ENCODE results near the gene ZNF423.

GRCh38 chr16:49712106-49712505 lies 143.8 kb downstream of the ZNF423 start:
- no peak for TF ChIP-seq POLR2A (IDR thresholded peaks at IDR 0.05)
- TF ChIP-seq, protein P1, sequence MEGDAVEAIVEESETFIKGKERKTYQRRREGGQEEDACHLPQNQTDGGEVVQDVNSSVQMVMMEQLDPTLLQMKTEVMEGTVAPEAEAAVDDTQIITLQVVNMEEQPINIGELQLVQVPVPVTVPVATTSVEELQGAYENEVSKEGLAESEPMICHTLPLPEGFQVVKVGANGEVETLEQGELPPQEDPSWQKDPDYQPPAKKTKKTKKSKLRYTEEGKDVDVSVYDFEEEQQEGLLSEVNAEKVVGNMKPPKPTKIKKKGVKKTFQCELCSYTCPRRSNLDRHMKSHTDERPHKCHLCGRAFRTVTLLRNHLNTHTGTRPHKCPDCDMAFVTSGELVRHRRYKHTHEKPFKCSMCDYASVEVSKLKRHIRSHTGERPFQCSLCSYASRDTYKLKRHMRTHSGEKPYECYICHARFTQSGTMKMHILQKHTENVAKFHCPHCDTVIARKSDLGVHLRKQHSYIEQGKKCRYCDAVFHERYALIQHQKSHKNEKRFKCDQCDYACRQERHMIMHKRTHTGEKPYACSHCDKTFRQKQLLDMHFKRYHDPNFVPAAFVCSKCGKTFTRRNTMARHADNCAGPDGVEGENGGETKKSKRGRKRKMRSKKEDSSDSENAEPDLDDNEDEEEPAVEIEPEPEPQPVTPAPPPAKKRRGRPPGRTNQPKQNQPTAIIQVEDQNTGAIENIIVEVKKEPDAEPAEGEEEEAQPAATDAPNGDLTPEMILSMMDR (IDR thresholded peaks at IDR 0.05) = no peak

All from Peyer's patch (tissue), 4 donors.